GM21529 (cell line): ENCODE results near the gene PPP2R3A.

Source experiments
- ATAC-seq: cut with Tn5 transposase; IDR thresholded peaks from one replicate; pipeline ENCODE4 v1.9.1; 2021; ENCODE audit not compliant: unreplicated experiment

The PPP2R3A gene

DNA sequence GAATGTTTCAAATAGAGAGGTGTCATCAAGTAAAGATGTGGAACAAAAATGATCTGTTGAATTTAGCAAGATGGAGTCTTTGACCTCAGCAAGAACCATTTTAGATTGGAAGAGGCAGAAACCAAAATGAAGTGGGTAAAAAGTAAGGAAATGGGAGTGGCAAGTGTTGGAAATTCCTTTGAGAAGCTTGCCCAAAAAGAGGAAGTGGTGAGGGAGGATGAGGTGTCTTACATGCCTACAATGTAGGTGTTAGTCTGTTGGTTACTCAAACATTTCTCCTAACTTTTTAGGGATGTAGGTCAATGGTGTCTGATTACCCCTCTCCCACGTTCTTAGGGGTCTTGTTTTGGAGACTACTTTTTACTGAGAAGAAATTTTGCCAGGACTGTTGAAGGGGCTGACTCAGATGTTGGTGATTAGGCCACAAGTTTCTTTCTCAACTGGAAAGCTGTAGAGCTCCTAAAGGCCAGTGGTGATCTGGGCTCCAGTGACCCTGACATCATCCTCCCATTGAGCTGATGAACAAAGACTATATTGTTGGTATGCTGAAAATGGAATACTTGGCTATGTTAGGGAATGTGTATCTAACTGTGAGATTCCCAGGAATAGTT, 5.1 kb downstream of the PPP2R3A start:
- ATAC-seq, result no peak

DNA sequence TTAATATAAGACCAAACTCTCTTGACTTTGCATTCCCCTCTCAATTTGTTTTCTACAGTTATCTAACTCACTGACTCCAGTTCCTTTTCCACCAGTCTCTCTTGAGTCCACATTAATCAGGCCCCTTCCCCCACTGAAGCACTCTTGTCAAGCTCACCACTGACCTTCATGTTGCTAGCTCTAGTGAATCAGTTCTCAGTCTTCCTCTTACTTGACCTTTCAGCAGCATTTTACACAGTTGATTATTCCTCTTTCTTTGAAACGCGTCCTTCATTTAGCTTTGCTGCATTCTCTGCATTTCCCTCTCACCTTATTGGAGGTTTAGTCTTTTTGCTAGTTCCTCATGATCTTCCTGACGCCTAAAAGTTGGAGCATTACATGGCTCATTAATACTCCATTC, 8.3 kb downstream of the PPP2R3A start:
- ATAC-seq, result no peak

DNA sequence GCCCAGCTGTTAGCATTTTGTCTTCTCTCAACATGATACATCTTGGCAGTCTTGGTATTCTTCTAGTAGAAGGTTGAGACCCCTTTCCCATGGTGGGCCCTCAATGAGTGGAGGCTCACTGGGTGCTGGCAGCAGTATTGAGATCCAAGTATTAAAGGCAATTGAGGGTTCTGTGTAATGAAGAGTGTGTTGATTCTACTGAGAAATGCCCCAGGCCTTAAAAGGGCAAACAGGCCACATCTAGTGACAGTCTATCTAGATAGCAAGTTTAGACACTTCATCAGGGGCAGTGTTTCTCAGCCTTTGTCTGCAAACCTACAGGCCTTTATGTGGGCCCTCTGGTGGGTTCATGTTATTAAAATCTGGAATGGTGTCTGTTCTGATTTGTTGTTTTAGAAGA, 9.5 kb downstream of the PPP2R3A start:
- no peak for ATAC-seq

DNA sequence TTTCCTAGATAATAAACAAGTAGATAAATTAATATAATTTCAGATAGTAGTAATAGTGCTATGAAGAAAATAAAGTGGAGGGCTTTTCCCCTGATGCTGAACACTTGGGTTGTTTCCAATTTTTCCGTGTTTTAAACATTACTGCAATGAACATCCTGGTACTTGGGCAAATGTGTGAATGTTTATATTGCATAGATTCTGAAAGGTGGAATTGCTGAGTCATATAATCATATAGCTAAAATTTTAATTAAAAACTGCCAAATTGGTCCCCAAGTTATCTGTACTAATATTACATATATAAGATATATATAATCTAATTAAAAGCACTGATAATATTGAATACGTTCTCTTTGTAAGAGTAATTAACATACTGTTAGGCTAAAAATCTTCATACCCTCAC, 10.0 kb downstream of the PPP2R3A start:
- no peak for ATAC-seq

DNA sequence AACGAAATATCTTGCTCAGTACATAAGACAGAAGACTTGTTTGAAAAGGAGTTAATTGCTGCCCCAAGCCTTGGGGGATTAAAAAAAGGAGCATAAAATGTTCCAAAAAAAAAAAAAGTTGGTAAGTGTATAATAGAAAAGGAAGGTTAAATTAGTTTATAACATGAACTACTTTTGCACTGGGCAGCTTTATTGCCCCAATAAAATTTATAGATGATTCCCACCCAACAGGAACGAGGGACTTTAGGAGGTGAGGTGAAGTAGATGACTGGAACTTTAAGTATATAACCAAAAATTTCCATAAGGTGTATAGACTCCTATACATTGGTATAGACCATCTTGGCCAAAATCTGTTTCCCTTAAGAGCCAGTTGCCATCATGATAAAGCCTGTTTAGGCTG, 14.8 kb downstream of the PPP2R3A start:
- no peak for ATAC-seq

DNA sequence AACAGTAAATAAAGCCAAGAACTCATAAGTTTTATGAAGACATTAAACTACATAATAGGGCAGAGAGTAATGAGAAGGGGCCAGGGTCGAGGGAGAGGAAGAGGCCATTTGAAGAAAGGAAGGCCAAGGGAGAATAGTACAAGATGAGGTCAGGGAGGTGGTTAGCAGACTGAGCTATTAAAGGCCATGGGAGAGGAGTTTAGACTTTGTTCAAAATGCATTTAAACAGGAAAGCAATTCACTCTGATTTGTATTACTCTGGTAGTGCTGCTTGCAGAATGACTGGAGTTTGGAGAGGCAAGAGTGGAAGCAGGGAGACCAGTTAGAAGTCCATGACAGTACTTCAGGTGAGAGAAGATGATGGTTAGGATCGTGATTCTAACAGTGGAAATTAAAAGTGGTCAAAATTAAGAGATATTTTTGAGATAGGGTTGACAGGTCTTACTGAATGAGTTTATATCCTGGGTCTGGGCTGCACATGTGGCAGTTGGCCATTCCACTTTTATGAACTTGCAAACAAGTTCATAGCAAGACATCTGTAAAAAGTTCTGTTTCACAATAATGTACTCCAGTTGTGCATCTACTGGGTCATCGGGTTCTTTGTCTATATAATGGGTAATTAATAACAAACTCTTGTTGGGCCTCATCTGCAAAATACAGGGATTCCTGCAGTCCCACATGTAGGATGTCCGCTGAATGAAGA, 16.3 kb downstream of the PPP2R3A start:
- ATAC-seq, result no peak

DNA sequence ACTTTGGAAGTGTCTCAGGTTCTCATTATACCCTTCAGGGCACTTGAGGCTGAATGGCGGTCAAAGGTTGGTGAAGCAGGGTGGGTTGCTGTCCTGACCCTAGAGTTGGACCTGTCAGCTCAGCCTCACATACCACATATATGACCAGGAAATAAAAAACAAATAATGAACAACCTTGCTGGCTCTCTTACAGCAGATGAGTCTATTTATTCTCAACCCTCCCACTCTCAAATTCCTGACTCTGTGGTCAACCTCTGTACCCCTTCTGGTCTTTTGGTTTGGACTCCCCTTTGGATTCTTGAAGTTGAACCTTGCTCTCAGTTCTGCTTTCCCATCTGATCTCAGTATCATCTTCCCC, 16.9 kb downstream of the PPP2R3A start:
- no peak for ATAC-seq

DNA sequence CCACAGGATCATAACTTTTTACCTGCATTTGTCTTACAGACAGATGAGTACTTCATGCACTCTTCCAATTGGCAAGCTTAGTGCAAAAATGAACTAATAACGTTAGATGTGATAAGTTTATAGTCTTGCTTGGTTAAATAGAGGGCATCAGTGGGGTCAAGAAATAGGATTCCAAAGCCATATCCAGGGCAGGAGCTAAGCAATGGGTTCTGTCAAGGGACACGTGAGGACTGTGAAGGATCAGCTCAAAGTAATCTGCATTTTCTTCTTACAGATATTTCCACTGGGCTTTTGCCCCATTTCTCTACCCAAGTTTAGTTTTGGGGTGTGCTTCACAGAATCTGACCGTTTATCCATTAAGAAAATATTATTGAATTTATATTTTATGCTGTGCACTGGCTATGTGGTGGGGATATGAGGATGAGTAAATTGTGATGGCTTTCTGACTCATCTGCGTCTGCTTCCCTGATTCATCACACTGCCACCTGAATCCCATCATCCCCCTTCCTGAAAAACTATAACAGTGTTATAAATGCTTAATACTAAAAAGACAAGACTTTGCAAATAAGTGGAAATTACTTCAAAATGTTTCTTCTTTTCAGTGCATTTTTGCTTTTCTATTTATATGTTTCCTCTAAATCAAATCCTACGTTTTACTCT, 17.5 kb downstream of the PPP2R3A start:
- no peak for ATAC-seq

DNA sequence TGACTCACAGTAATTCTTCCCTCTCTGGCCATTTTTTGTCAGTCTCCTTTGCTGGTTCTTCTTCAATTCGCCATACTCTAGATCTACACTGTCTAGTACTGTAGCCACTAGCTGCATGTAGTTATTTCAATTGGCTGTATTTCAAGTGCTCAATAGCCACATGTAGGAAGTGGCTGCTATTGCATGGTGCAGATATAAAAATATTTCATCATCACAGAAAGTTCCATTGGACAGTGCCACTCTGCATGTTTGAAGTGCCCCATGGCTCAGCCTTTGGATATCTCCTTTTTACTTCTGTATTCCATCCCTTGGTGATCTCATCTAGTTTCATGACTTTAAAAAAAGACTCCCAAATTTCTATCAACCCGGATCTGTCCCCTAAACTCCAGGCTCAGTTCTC, 22.1 kb downstream of the PPP2R3A start:
- ATAC-seq, result no peak

DNA sequence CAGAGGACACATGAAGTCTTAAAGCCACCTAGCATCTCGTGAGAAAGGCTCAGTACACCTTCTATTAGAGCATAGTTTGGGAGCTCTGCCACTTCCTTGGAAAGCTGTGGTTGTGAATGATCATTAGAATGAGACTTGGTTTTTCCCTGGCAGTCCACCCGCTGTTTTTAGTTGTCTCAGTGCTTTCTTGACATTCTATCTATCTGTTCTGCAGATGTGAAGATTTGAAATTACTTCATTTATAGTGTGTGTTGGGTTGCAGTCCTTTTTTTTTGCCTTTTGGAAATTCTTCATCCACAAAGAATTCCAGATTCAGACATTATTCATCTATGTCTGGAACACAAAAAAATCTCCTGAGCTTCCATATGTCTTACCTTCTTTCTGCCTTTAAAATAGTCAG, 23.7 kb downstream of the PPP2R3A start:
- no peak for ATAC-seq

DNA sequence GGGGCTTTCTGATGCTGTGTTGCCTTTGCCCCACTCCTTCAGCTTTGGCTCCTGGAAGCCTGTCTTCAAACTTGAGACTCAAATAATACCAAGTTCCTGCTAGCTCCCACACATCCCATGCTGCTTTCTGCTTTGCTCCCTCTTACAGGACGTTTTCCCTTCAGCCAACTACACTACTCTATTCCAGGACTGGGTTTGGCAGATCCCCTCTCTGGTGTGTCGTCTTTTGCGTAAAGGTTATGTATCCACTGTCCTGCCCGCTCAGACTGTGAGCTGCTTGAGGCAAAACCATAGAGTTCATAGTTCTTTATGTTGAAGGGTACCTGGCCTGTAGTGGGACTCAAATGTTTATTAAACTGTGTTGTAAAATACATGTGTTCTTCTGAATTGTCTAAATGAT, 25.4 kb downstream of the PPP2R3A start:
- no peak for ATAC-seq

DNA sequence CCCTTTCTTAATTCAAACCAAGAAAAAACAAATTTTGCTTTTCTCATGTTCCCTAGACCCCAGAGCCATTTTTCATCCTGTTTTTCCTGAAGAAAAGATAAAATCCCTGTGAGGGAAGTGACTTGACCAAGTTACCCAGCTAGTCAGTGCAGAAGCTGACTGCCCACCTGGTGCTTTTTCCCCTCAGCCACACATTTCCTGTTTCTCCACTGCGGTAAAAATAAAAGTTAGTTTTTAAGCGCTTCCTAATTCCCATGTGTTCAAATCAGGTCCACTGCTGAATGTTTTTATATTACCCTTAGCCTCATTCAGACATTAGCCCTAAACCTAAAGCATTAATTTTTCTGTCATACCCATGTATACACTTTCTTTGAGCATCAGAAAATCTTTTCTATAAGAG, 26.1 kb downstream of the PPP2R3A start:
- no peak for ATAC-seq

DNA sequence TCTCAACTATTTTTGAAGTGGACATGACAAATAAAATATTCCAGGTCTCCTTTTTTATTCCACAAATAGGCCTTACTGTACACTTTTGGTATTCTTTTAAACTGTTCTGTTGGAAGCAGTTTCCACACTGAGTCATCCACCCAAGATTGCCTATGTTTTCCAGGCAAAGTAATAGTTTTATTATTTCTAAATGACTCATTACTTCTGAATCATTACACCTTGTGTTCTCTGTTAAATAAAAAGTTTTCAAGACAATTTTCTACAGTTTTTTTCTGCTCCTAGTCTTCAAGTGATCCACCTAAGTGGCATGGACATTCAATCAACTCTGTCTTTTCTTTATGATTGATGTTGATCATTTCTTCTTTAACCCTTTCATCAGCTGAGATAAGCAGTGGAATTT, 26.5 kb downstream of the PPP2R3A start:
- ATAC-seq, result no peak

DNA sequence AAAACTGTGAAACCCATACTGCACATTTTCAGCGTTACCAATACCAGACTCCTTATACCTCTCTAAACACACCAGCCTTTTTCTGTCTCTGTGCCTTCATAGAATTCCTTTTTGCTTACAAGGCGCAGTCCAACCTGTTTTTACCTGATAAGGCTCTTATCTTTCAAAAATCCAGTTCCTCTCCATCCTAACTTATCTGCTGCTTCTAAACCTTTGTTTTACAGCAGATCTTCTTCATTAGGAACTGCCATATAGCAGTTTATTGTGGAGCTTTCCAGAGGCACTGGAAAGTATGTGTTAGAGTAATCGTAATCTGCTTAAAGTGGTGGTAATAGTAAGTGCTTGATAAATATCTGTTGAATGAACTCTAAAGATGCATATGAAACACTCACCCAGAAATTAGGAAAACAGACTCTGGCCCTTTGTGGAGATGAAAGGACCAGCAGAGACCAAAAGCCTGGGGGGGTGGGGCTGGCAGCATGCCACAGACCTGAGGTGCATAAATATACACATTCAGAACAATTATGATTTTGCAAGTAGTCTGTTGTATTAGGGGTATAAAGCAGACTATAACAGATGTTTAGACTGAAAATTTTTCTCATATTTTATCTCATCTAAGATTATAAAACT, 29.3 kb downstream of the PPP2R3A start:
- no peak for ATAC-seq

DNA sequence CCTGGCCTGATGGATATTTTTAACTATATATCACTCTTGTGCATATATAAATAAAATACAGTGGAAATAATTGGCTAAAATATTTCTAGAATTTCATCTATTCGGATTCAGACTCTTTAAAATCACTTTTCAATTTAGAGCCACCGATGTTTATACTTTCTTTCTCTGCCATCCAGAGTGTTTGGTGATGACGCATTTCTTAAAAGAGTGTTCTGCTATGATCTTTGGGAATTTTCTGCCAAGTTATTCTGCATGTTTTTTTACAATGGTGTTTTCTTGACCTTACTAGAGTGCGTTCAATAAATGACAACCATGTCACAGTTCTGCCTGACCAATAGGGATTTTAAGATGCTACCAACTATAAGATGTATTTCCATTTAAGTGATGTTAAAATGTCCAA, 30.2 kb downstream of the PPP2R3A start:
- no peak for ATAC-seq

DNA sequence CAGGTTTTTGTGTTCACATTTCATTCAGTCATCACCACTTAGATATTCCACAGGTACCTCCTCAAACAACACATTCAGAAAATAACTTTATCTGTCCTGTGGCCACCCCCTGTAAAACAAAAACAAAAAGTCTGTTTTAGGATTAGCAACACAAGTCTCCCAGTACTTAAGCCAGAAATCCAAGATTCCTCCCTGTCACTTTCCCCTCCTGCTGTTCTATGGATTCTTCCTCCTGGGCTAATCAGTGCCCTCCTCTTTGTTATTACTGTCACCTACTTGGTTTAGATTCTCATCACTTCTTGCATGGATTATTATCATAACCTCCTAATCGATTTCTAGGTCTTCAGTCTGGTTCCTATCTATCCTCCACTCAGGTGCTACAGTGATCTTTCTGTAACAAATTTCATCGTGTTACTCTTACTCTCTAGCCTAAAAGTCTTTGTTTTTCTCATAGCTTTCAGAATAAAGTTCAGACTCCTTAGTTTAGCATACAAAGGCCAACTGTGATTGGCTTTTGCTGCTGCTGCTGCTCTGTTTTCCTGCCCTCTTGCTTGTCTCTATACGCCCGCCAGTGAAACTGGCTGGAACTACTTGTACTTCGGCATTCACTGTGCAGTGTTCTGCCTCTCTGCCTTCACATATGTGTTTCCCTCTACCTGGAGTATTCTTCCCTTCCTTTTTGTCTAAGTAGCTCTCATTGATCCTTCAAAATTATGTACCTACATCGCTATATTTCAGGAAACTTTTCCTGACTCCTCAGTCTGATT, 32.2 kb downstream of the PPP2R3A start:
- ATAC-seq, result no peak

DNA sequence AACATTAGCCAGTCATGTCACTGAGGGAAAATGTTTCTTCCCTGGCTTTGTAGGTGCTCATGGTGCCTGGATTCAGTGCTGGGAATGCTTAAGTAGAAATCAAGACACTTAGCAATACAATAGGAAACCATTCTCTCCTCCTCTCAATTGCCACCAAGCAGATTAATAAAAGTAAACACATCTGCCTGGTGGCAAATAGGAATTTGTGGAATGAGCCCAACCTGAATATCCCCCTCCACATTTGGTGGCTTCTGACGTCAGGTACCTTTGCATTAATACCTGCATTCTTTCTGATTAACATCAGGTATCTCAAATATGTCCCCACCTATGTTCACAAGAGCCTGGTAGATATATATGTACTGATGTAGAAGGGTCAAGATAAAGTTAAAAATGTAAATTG, 42.7 kb downstream of the PPP2R3A start:
- ATAC-seq, result no peak

DNA sequence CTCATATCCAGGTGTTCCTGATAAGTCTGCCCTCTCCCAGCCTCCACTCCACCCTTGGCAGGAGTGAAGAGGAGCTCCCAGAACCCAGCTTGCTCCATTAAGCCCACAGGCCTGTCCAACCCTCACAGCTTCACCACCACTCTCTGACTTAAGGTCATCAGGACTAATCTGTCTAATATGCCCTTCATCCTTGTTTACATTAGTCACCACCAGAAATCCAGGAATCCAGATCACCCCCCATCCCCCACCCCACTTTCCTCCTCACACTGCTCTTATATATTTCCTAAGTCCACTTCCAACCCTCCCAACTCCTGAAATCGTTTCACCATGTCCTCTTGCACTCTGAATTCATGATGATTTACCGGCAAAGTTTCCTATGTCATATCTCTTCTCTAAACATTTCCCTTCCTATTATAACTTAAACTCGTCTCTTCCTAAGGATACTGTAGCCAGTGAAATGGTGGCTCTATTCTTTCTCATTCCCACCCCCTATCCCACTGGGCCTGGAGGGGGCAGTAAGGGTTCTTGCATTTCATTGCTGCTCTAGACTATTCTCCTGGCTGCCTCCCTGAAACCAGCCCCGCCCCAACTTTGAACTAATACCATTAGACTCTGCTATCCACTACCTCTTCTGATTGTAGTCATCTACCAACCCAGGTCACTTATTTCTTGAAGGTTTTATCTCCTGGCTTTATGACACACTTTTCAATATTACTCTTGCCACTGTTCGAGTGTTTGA, 43.4 kb downstream of the PPP2R3A start:
- ATAC-seq, result no peak

DNA sequence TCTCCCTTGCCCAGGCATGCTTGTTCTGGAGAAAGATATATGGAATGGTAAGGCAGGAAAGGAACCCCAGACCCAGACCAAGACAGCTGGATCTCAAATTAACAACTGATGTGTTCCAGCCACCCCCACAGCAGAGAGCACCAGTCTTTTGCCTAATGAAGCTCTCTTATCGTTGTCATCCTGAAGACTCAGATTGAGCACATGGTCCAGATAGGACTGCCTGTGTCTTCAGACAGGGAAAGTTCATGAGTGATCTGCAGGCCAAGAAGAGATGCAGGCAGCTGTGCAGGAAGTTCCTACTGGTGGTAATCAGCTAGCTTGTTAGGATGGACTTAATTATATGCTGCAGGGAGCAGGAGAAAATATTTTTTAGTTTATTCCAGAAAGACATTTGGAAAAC, 53.3 kb downstream of the PPP2R3A start:
- no peak for ATAC-seq

DNA sequence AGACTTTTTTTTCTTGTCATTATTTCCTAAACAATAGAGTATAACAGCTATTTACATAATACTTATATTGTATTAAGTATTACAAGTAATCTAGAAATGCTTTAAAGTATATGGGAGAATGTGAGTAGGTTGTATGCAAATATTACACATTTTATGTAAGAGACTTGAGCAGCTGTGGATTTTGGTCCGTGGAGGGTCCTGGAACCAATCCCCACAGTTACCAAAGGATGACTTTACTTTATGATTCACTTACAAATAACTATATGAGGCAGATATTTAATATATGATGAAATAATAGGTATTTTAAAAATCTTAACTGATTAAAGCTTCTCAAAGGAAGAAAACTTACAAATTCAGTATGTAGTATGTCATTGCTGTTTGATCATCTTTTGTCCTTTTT, 56.3 kb downstream of the PPP2R3A start:
- no peak for ATAC-seq
